GM21717 (cell line): ENCODE measurements around the gene FNBP1.
A peak's percentile ranks its signal among the peaks of the same experiment; 100 is the strongest.

Source experiments
- ATAC-seq: cut with Tn5 transposase; IDR thresholded peaks from one replicate; pipeline ENCODE4 v1.9.1; 2021; ENCODE audit warnings: mild to moderate bottlenecking, moderate library complexity; ENCODE audit not compliant: unreplicated experiment

The FNBP1 gene

GRCh38 chr9:130045725-130046450 lies 2.9 kb upstream of the FNBP1 start:
- no peak for ATAC-seq

- no peak for ATAC-seq
Observed at GRCh38 chr9:130043654-130044623, 950 bp upstream of the FNBP1 start.

GRCh38 chr9:130042406-130042884 lies 544 bp downstream of the FNBP1 start:
- no peak for ATAC-seq

GRCh38 chr9:130041648-130042405 lies 1.2 kb downstream of the FNBP1 start:
- ATAC-seq: no peak

- ATAC-seq: no peak
Observed at GRCh38 chr9:130040984-130041647, 1.9 kb downstream of the FNBP1 start.

GRCh38 chr9:130039528-130040147 lies 3.4 kb downstream of the FNBP1 start:
- no peak for ATAC-seq

- ATAC-seq: no peak
Observed at GRCh38 chr9:130036099-130036498, 6.9 kb downstream of the FNBP1 start.

GRCh38 chr9:130034570-130034969 lies 8.4 kb downstream of the FNBP1 start:
- no peak for ATAC-seq

GRCh38 chr9:130030651-130031127 lies 12.3 kb downstream of the FNBP1 start:
- ATAC-seq: no peak

GRCh38 chr9:130029223-130029973 lies 13.6 kb downstream of the FNBP1 start:
- no peak for ATAC-seq

GRCh38 chr9:130028493-130029222 lies 14.3 kb downstream of the FNBP1 start:
- no peak for ATAC-seq

- ATAC-seq: no peak
Observed at GRCh38 chr9:130027533-130028365, 15.2 kb downstream of the FNBP1 start.

- ATAC-seq: no peak
Observed at GRCh38 chr9:130026583-130027340, 16.2 kb downstream of the FNBP1 start.

- no peak for ATAC-seq
Observed at GRCh38 chr9:130024597-130024994, 18.4 kb downstream of the FNBP1 start.

- ATAC-seq: no peak
Observed at GRCh38 chr9:130023994-130024596, 18.9 kb downstream of the FNBP1 start.

GRCh38 chr9:130023144-130023787 lies 19.7 kb downstream of the FNBP1 start:
- ATAC-seq: peak; percentile 39
